ENCODE data around the gene NFIB. TPM values are rescaled to one million over a fixed set of nuclear protein-coding genes. Genes with fewer than 3 reads are reported as not detected.

NFIB gene
- total RNA-seq, 1 donor from 2014 or later = 99.9 TPM

- no peak for DNase-seq (ENCODE audit: low spot score in 2 of 2)
- Histone ChIP-seq H3K4me1 (peaks cover 0 to 9% of the 10 kb centered on the region in 2 donors), H3K27me3 (no peaks in the 10 kb centered on the region), H3K36me3 (no peaks in the 10 kb centered on the region), H3K4me3 (no peak overlapping the region), H3K27ac (no peak overlapping the region), H3K9me3 (no peaks in the 10 kb centered on the region)
- intact Hi-C loops (cut with DNase I) = no loop called here
- TF ChIP-seq, protein P1, sequence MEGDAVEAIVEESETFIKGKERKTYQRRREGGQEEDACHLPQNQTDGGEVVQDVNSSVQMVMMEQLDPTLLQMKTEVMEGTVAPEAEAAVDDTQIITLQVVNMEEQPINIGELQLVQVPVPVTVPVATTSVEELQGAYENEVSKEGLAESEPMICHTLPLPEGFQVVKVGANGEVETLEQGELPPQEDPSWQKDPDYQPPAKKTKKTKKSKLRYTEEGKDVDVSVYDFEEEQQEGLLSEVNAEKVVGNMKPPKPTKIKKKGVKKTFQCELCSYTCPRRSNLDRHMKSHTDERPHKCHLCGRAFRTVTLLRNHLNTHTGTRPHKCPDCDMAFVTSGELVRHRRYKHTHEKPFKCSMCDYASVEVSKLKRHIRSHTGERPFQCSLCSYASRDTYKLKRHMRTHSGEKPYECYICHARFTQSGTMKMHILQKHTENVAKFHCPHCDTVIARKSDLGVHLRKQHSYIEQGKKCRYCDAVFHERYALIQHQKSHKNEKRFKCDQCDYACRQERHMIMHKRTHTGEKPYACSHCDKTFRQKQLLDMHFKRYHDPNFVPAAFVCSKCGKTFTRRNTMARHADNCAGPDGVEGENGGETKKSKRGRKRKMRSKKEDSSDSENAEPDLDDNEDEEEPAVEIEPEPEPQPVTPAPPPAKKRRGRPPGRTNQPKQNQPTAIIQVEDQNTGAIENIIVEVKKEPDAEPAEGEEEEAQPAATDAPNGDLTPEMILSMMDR (IDR thresholded peaks at IDR 0.05) = no peak
These were observed 155.0 kb downstream of the NFIB start for GRCh38 chr9:14158916-14159315.

DNA sequence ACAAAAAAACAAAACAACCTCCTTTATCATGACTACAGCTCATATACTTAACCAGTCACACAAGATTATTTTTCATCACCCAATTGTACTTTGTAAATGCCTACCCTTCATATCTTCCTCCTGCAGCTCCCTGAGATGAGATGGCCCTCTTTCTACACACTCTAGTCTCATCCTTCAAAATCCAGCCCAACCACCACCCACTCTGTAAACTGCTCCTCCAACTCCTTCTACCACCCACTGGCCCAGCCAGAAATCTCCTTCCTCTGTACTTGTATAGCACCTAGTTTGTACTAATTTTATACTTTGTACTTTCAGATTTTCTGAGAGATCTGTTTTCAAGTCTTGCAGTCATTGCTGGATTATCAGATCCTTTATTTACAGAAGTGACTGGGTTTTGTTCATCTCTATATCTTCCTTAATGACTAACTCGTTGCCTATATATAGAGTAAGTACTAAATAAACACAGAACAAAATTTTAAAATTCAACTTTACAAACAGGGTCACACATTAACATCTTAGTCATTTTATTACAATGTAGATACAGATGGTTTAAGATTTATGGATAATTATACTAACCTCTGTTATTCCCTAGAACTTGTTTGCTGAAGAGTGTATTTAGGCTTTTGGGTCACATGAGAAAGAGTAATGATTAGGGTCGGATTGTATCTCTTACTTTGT lies 155.7 kb downstream of the NFIB start:
- Histone ChIP-seq H3K4me3 (no peak overlapping the region), H3K4me1 (peaks cover 0 to 9% of the 10 kb centered on the region in 2 donors), H3K27me3 (no peaks in the 10 kb centered on the region), H3K27ac (no peak overlapping the region), H3K36me3 (no peaks in the 10 kb centered on the region), H3K9me3 (no peaks in the 10 kb centered on the region)
- DNase-seq (ENCODE audit: low spot score in 2 of 2) = no peak
- intact Hi-C loops (cut with DNase I) = no loop called here
- TF ChIP-seq, protein P1 (IDR thresholded peaks at IDR 0.05) = no peak

DNA sequence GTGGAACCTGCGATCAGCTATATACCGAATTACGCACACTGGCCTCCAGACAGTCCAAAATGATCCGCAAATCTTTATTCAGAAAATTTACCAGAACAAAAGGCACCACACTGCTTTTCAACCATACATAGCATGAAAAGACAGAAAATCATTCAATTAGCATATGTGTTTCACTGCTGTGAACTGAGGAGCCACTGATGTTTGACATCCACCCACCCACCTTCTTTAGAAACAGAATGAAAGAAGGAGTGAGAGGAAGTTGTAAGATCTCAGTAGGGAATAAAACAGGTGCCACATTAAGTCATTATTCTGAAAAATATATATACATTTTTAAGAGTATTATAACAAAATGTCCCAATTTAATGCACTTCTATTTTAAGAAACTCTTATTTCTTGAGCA lies 156.8 kb downstream of the NFIB start:
- TF ChIP-seq, protein P1 (IDR thresholded peaks at IDR 0.05) = no peak
- intact Hi-C loops (cut with DNase I) = no loop called here
- Histone ChIP-seq H3K27ac (no peak overlapping the region), H3K27me3 (no peaks in the 10 kb centered on the region), H3K4me3 (no peak overlapping the region), H3K9me3 (no peaks in the 10 kb centered on the region), H3K4me1 (peaks cover 0 to 12% of the 10 kb centered on the region in 2 donors), H3K36me3 (no peaks in the 10 kb centered on the region)
- no peak for DNase-seq (ENCODE audit: low spot score in 2 of 2)

DNA sequence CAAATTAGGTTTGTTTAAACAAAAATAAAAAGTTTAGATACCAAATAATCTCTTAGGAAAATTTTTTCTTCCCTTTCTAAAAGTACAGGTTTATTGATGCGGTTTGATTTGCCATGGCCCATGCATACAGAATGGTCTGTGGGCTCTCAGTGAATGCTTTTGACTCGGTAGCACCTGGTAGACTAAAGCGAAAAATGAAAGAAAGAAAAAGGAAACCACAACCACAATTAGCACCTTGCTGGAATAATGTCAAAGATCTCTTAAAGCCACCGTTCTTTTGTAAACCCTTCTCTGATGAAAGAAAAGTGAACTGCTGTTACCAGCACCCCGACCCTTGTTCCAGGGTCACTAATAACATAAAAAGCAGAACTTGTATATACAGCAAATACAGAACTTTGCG lies 157.9 kb downstream of the NFIB start:
- H3K4me3 ChIP-seq = no peak overlapping the region
- H3K36me3 ChIP-seq = no peaks in the 10 kb centered on the region
- no peaks in the 10 kb centered on the region for H3K27me3 ChIP-seq
- peaks cover 0 to 13% of the 10 kb centered on the region in 2 donors for H3K4me1 ChIP-seq
- TF ChIP-seq, protein P1 (IDR thresholded peaks at IDR 0.05) = no peak
- DNase-seq (ENCODE audit: low spot score in 2 of 2) = no peak
- H3K27ac ChIP-seq = no peak overlapping the region
- intact Hi-C loops (cut with DNase I) = no loop called here
- H3K9me3 ChIP-seq = no peaks in the 10 kb centered on the region

GRCh38 chr9:14155237-14155636 lies 158.7 kb downstream of the NFIB start:
- no peaks in the 10 kb centered on the region for H3K9me3 ChIP-seq
- no peak overlapping the region for H3K27ac ChIP-seq
- H3K27me3 ChIP-seq = no peaks in the 10 kb centered on the region
- intact Hi-C loops (cut with DNase I) = no loop called here
- no peaks in the 10 kb centered on the region for H3K36me3 ChIP-seq
- peaks cover 0 to 14% of the 10 kb centered on the region in 2 donors for H3K4me1 ChIP-seq
- no peak overlapping the region for H3K4me3 ChIP-seq
- DNase-seq (ENCODE audit: low spot score in 2 of 2) = no peak
- TF ChIP-seq, protein P1 (IDR thresholded peaks at IDR 0.05) = no peak
